NCI-H2081 (cell line): ENCODE measurements around the gene CHM.
"Not testable (repeated sequence)": the region's sequence is repeated elsewhere in the genome, so short reads cannot be mapped to it uniquely, and the experiment has no call there.

ENCODE experiments used
- DNase-seq, 2 experiments: peaks; one replicate each; lab custom pipeline; 2025; lab: John Stamatoyannopoulos, UW

CHM gene

GRCh38 chrX:86047174-86047935 is at the start of gene CHM:
Gene CHM (minus strand): TSS chrX:86047558. CDS start chrX:86047532, 26 bp downstream.
- DNase-seq = no peak

- no peak for DNase-seq
Measured at GRCh38 chrX:86078650-86079049, 31.3 kb upstream of the CHM start.

- no peak for DNase-seq
Measured at GRCh38 chrX:86066998-86067397, 19.6 kb upstream of the CHM start.

- no peak for DNase-seq
Measured at GRCh38 chrX:86061407-86061806, 14.0 kb upstream of the CHM start.

- DNase-seq = no peak
Measured at GRCh38 chrX:86051741-86052140, 4.4 kb upstream of the CHM start.

GRCh38 chrX:86047936-86048280 is 550 bp upstream of the CHM start:
- no peak for DNase-seq

GRCh38 chrX:86044216-86044615 is 3.1 kb downstream of the CHM start:
- DNase-seq = no peak

- no peak for DNase-seq
Measured at GRCh38 chrX:86039625-86040568, 7.5 kb downstream of the CHM start.

- DNase-seq = no peak
Measured at GRCh38 chrX:86033385-86033784, 14.0 kb downstream of the CHM start.

GRCh38 chrX:86028681-86029080 is 18.7 kb downstream of the CHM start:
- no peak for DNase-seq

- no peak for DNase-seq
Measured at GRCh38 chrX:86023811-86024210, 23.5 kb downstream of the CHM start.

GRCh38 chrX:86021652-86022289 is 25.6 kb downstream of the CHM start:
- DNase-seq = no peak

GRCh38 chrX:86016139-86016538 is 31.2 kb downstream of the CHM start:
- DNase-seq = no peak

- DNase-seq = not testable (repeated sequence)
Measured at GRCh38 chrX:86014959-86015358, 32.4 kb downstream of the CHM start.

- peak in 1 of 2 experiments; percentile 27 for DNase-seq
Measured at GRCh38 chrX:86014421-86014820, 32.9 kb downstream of the CHM start.

GRCh38 chrX:86013792-86014191 is 33.6 kb downstream of the CHM start:
- no peak for DNase-seq

GRCh38 chrX:86012188-86012587 is 35.2 kb downstream of the CHM start:
- DNase-seq = no peak

GRCh38 chrX:86009803-86010202 is 37.6 kb downstream of the CHM start:
- not testable (repeated sequence) for DNase-seq

- DNase-seq = not testable (repeated sequence)
Measured at GRCh38 chrX:86007891-86008290, 39.5 kb downstream of the CHM start.

- DNase-seq = no peak
Measured at GRCh38 chrX:86002076-86002896, 45.1 kb downstream of the CHM start.

- DNase-seq = no peak
Measured at GRCh38 chrX:85998954-85999353, 48.4 kb downstream of the CHM start.

GRCh38 chrX:85996555-85996954 is 50.8 kb downstream of the CHM start:
- no peak for DNase-seq
